ENCODE data around the gene CD320. TPM values are rescaled to one million over a fixed set of nuclear protein-coding genes. Genes with fewer than 3 reads are reported as not detected.
"Not testable (repeated sequence)": the region's sequence is repeated elsewhere in the genome, so short reads cannot be mapped to it uniquely, and the experiment has no call there.

The CD320 gene
- total RNA-seq, 6 experiments from 2014 or later = 54.2 to 65.7 (median 57.6) TPM

- Mint-ChIP-seq H3K9me3 (no peaks in the 10 kb centered on the region), H3K27ac (no peak overlapping the region), H3K4me1 (ENCODE audit: low read depth) (peaks cover 16% of the 10 kb centered on the region), H3K4me3 (no peak overlapping the region), H3K36me3 (ENCODE audit: low read depth) (no peaks in the 10 kb centered on the region), H3K27me3 (ENCODE audit: insufficient read depth) (peaks cover 8% of the 10 kb centered on the region)
- no peak for DNase-seq
- no peak for TF ChIP-seq CTCF (IDR thresholded peaks at IDR 0.05)
Observed at GRCh38 chr19:8265872-8266271, 42.3 kb downstream of the CD320 start.

GRCh38 chr19:8264248-8264647, 43.9 kb downstream of the CD320 start:
- peaks cover 10% of the 10 kb centered on the region for H3K27me3 Mint-ChIP-seq (ENCODE audit: insufficient read depth)
- not testable (repeated sequence) for H3K27ac Mint-ChIP-seq; H3K9me3 Mint-ChIP-seq; H3K36me3 Mint-ChIP-seq (ENCODE audit: low read depth); H3K4me3 Mint-ChIP-seq; DNase-seq
- peaks cover 11% of the 10 kb centered on the region for H3K4me1 Mint-ChIP-seq (ENCODE audit: low read depth)

GRCh38 chr19:8262431-8262830, 45.7 kb downstream of the CD320 start:
- no peak overlapping the region for H3K4me3 Mint-ChIP-seq
- H3K9me3 Mint-ChIP-seq = no peaks in the 10 kb centered on the region
- no peak for DNase-seq
- TF ChIP-seq CTCF (IDR thresholded peaks at IDR 0.05) = no peak
- peaks cover 15% of the 10 kb centered on the region for H3K27me3 Mint-ChIP-seq (ENCODE audit: insufficient read depth)
- no peak overlapping the region for H3K27ac Mint-ChIP-seq
- no peaks in the 10 kb centered on the region; the same call in 1 of the 2 replicates for H3K4me1 Mint-ChIP-seq (ENCODE audit: low read depth)
- no peaks in the 10 kb centered on the region for H3K36me3 Mint-ChIP-seq (ENCODE audit: low read depth)

GRCh38 chr19:8261881-8262280, 46.3 kb downstream of the CD320 start:
- H3K27ac Mint-ChIP-seq = no peak overlapping the region
- no peaks in the 10 kb centered on the region for H3K9me3 Mint-ChIP-seq
- no peak for DNase-seq
- H3K36me3 Mint-ChIP-seq (ENCODE audit: low read depth) = no peaks in the 10 kb centered on the region
- H3K27me3 Mint-ChIP-seq (ENCODE audit: insufficient read depth) = peaks cover 15% of the 10 kb centered on the region
- no peak overlapping the region for H3K4me3 Mint-ChIP-seq
- no peaks in the 10 kb centered on the region; the same call in 1 of the 2 replicates for H3K4me1 Mint-ChIP-seq (ENCODE audit: low read depth)
- TF ChIP-seq CTCF (IDR thresholded peaks at IDR 0.05) = no peak

GRCh38 chr19:8261347-8261746, 46.8 kb downstream of the CD320 start:
- no peaks in the 10 kb centered on the region for H3K9me3 Mint-ChIP-seq
- no peak for TF ChIP-seq CTCF (IDR thresholded peaks at IDR 0.05)
- no peak for DNase-seq
- no peaks in the 10 kb centered on the region for H3K36me3 Mint-ChIP-seq (ENCODE audit: low read depth)
- no peak overlapping the region for H3K27ac Mint-ChIP-seq
- H3K4me3 Mint-ChIP-seq = no peak overlapping the region
- no peaks in the 10 kb centered on the region; the same call in 1 of the 2 replicates for H3K4me1 Mint-ChIP-seq (ENCODE audit: low read depth)
- peaks cover 15% of the 10 kb centered on the region for H3K27me3 Mint-ChIP-seq (ENCODE audit: insufficient read depth)

- H3K4me3 Mint-ChIP-seq = no peak overlapping the region
- H3K27ac Mint-ChIP-seq = no peak overlapping the region
- H3K9me3 Mint-ChIP-seq = no peaks in the 10 kb centered on the region
- no peak for DNase-seq
- no peaks in the 10 kb centered on the region for H3K36me3 Mint-ChIP-seq (ENCODE audit: low read depth)
- H3K27me3 Mint-ChIP-seq (ENCODE audit: insufficient read depth) = peaks cover 14% of the 10 kb centered on the region
- TF ChIP-seq CTCF (IDR thresholded peaks at IDR 0.05) = no peak
- H3K4me1 Mint-ChIP-seq (ENCODE audit: low read depth) = no peaks in the 10 kb centered on the region; the same call in 1 of the 2 replicates
Observed at GRCh38 chr19:8259922-8260247, 48.3 kb downstream of the CD320 start.
